Fibroblast of mammary gland (primary cell): ENCODE measurements around the gene TSPAN5.

Experiments
- DNase-seq: peaks from one replicate; pipeline ENCODE4 v3.0.0-alpha.2; 2010; ENCODE audit warnings: low read depth
- H3K4me3 ChIP-seq: 2 replicates; pipeline ENCODE4 v1.5.1; 2011; ENCODE audit warnings: low read depth, mild to moderate bottlenecking, low read length, moderate library complexity; ENCODE audit not compliant: control insufficient read depth
- CTCF ChIP-seq: conservative IDR thresholded peaks from 2 replicates; pipeline ENCODE4 v1.5.1; 2011; ENCODE audit warnings: low read depth, low read length, inconsistent platforms; ENCODE audit not compliant: control insufficient read depth, insufficient read depth

Gene TSPAN5

GRCh38 chr4:98663226-98664006 is 5.0 kb upstream of the TSPAN5 start:
- no peak for TF ChIP-seq CTCF
- H3K4me3 ChIP-seq: no peak overlapping the region
- no peak for DNase-seq

GRCh38 chr4:98662626-98663225 is 4.3 kb upstream of the TSPAN5 start:
- TF ChIP-seq CTCF: no peak
- no peak for DNase-seq
- H3K4me3 ChIP-seq: no peak overlapping the region

GRCh38 chr4:98662055-98662453 is 3.6 kb upstream of the TSPAN5 start:
- TF ChIP-seq CTCF: no peak
- DNase-seq: no peak
- H3K4me3 ChIP-seq: no peak overlapping the region

- DNase-seq: no peak
- no peak overlapping the region for H3K4me3 ChIP-seq
These were observed 3.1 kb upstream of the TSPAN5 start for GRCh38 chr4:98661371-98662054.

GRCh38 chr4:98659741-98660462 is 1.5 kb upstream of the TSPAN5 start:
- peak; percentile 52 for DNase-seq
- H3K4me3 ChIP-seq: peak overlapping the region; percentile 86
- no peak for TF ChIP-seq CTCF

More at GRCh38 chr4:98661371-98662054, 3.1 kb upstream of the TSPAN5 start:
- TF ChIP-seq CTCF: no peak

- peak; percentile 32 for TF ChIP-seq CTCF
- DNase-seq: peak; percentile 67
- peak overlapping the region; percentile 86 for H3K4me3 ChIP-seq
These were observed 738 bp upstream of the TSPAN5 start for GRCh38 chr4:98659106-98659592.
